Measurements from ENCODE around the gene EFNB1. TPM values are rescaled to one million over a fixed set of nuclear protein-coding genes. Genes with fewer than 3 reads are reported as not detected.

The EFNB1 gene
- total RNA-seq, 1 donor from 2014 or later = 42.6 TPM

Other genes with a start within 250 kb of the EFNB1 start
- gene STARD8, start 181.4 kb upstream of the EFNB1 start, total RNA-seq = 4.5 TPM